Naive thymus-derived CD8-positive, alpha-beta T cell (primary cell): ENCODE measurements around the gene ADGRD1. TPM values are rescaled to one million over a fixed set of nuclear protein-coding genes. Genes with fewer than 3 reads are reported as not detected.

Source experiments
- ATAC-seq, 2 donors: fragments of 150-1000 bp; cut with Tn5 transposase in 1 of 2; sonication (Bioruptor Pico), chemical (Tn5 transposase) in 1 of 2; 1 replicate in 1 of 2; 2 replicates in 1 of 2; pipeline ENCODE4 v1.10.0; 2021; ENCODE audit warnings: mild to moderate bottlenecking in 2 of 2, moderate library complexity in 2 of 2
- POLR2A ChIA-PET: fragments of 350-600 bp; sonication (Branson Sonifier 250); formaldehyde crosslinking; loops from one replicate; lab custom pipeline; 2021; ENCODE audit warnings: antibody characterized with exemption; lab: Charles Lee
- DNase-seq, 10 donors: peaks; one replicate each; pipeline versions ENCODE4 v3.0.0 to v3.0.0-alpha.2; 2020 to 2022
- H3K27ac Mint-ChIP-seq, 10 donors: one replicate each; pipeline ENCODE4 v1.8.0; 2020 to 2022; ENCODE audit warnings: mild to moderate bottlenecking in 10 of 10, mixed read lengths in 10 of 10, moderate library complexity in 4 of 10, inconsistent platforms in 1 of 10
- H3K27me3 Mint-ChIP-seq, 5 donors: one replicate each; pipeline ENCODE4 v1.8.0; 2021 to 2022; ENCODE audit warnings: mixed read lengths in 5 of 5
- H3K36me3 Mint-ChIP-seq, 3 donors: one replicate each; pipeline ENCODE4 v1.8.0; 2020 to 2022; ENCODE audit warnings: mixed read lengths in 3 of 3, mild to moderate bottlenecking in 2 of 3, inconsistent platforms in 1 of 3
- H3K4me1 Mint-ChIP-seq, 4 donors: one replicate each; pipeline ENCODE4 v1.8.0; 2021 to 2022; ENCODE audit warnings: mixed read lengths in 4 of 4
- H3K4me3 Mint-ChIP-seq, 10 donors: one replicate each; pipeline ENCODE4 v1.8.0; 2020 to 2022; ENCODE audit warnings: mild to moderate bottlenecking in 10 of 10, mixed read lengths in 10 of 10, moderate library complexity in 6 of 10, inconsistent platforms in 1 of 10
- H3K9me3 Mint-ChIP-seq, 9 donors: one replicate each; pipeline ENCODE4 v1.8.0; 2020 to 2022; ENCODE audit warnings: mixed read lengths in 9 of 9, mild to moderate bottlenecking in 3 of 9, inconsistent platforms in 1 of 9, moderate library complexity in 1 of 9
- polyA plus RNA-seq, 3 donors: library from polyadenylated mRNA; unstranded; fragments of 300-500 nt; fragmentation: Illumina TruSeq; gene quantifications; one replicate each; pipeline ENCODE4 v1.2.3, GENCODE V29; 2021
- total RNA-seq, 8 experiments: library from RNA in 2 of 8; stranded (reverse) in 2 of 8; gene quantifications; one replicate each; pipeline ENCODE4 v1.2.3 and lab custom pipeline; 2021 to 2026

Gene ADGRD1
- total and polyA plus RNA-seq, 5 experiments from 2014 or later: 0.20 to 0.36 (median 0.34) TPM; not detected in 2

- POLR2A ChIA-PET: no interaction called here
- no peak for ATAC-seq
- Mint-ChIP-seq H3K27me3 (peaks cover 12 to 52% (median 17%) of the 10 kb centered on the region in 5 donors), H3K4me3 (no peak overlapping the region), H3K9me3 (peaks cover 21 to 48% (median 28%) of the 10 kb centered on the region in 9 donors), H3K27ac (no peak overlapping the region), H3K4me1 (no peaks in the 10 kb centered on the region), H3K36me3 (peaks cover 3 to 32% (median 16%) of the 10 kb centered on the region in 3 donors)
- DNase-seq: no peak
Observed at GRCh38 chr12:130945786-130946492, 7.8 kb upstream of the ADGRD1 start.

GRCh38 chr12:130947028-130947613 is 6.6 kb upstream of the ADGRD1 start:
- POLR2A ChIA-PET: no interaction called here
- no peaks in the 10 kb centered on the region for H3K4me1 Mint-ChIP-seq
- no peak for ATAC-seq
- peaks cover 16 to 61% (median 19%) of the 10 kb centered on the region in 5 donors for H3K27me3 Mint-ChIP-seq
- H3K27ac Mint-ChIP-seq: no peak overlapping the region
- peaks cover 3 to 28% (median 16%) of the 10 kb centered on the region in 3 donors for H3K36me3 Mint-ChIP-seq
- H3K9me3 Mint-ChIP-seq: peaks cover 16 to 39% (median 25%) of the 10 kb centered on the region in 9 donors
- no peak for DNase-seq
- H3K4me3 Mint-ChIP-seq: no peak overlapping the region

- peaks cover 16 to 38% (median 24%) of the 10 kb centered on the region in 9 donors for H3K9me3 Mint-ChIP-seq
- no peak for DNase-seq
- peaks cover 20 to 71% (median 23%) of the 10 kb centered on the region in 5 donors for H3K27me3 Mint-ChIP-seq
- H3K27ac Mint-ChIP-seq: no peak overlapping the region
- POLR2A ChIA-PET: no interaction called here
- no peaks in the 10 kb centered on the region for H3K4me1 Mint-ChIP-seq
- ATAC-seq: no peak
- no peak overlapping the region for H3K4me3 Mint-ChIP-seq
- peaks cover 3 to 28% (median 16%) of the 10 kb centered on the region in 3 donors for H3K36me3 Mint-ChIP-seq
Observed at GRCh38 chr12:130948136-130948535, 5.6 kb upstream of the ADGRD1 start.

GRCh38 chr12:130948751-130949150 is 5.0 kb upstream of the ADGRD1 start:
- DNase-seq (no peak), ATAC-seq (no peak)
- H3K4me1 Mint-ChIP-seq: peaks cover 2 to 3% (median 3%) of the 10 kb centered on the region in 4 donors
- H3K27me3 Mint-ChIP-seq: peaks cover 20 to 77% (median 29%) of the 10 kb centered on the region in 5 donors
- peaks cover 16 to 33% (median 23%) of the 10 kb centered on the region in 9 donors for H3K9me3 Mint-ChIP-seq
- no peak overlapping the region for H3K4me3 Mint-ChIP-seq
- peaks cover 3 to 28% (median 16%) of the 10 kb centered on the region in 3 donors for H3K36me3 Mint-ChIP-seq
- POLR2A ChIA-PET: no interaction called here
- H3K27ac Mint-ChIP-seq: no peak overlapping the region

GRCh38 chr12:130949806-130950205 is 3.9 kb upstream of the ADGRD1 start:
- ATAC-seq (no peak), DNase-seq (no peak)
- H3K36me3 Mint-ChIP-seq: peaks cover 3 to 20% (median 6%) of the 10 kb centered on the region in 3 donors
- H3K4me3 Mint-ChIP-seq: no peak overlapping the region
- peaks cover 15 to 79% (median 34%) of the 10 kb centered on the region in 5 donors for H3K27me3 Mint-ChIP-seq
- H3K4me1 Mint-ChIP-seq: peaks cover 4 to 11% (median 6%) of the 10 kb centered on the region in 4 donors
- POLR2A ChIA-PET: no interaction called here
- H3K27ac Mint-ChIP-seq: no peak overlapping the region
- H3K9me3 Mint-ChIP-seq: peaks cover 8 to 23% (median 15%) of the 10 kb centered on the region in 9 donors

- peaks cover 9 to 68% (median 30%) of the 10 kb centered on the region in 5 donors for H3K27me3 Mint-ChIP-seq
- H3K36me3 Mint-ChIP-seq: peaks cover 0 to 5% (median 3%) of the 10 kb centered on the region in 3 donors
- DNase-seq (no peak), ATAC-seq (no peak)
- POLR2A ChIA-PET: no interaction called here
- H3K9me3 Mint-ChIP-seq: peaks cover 0 to 6% (median 0%) of the 10 kb centered on the region in 9 donors
- H3K27ac Mint-ChIP-seq: no peak overlapping the region
- H3K4me3 Mint-ChIP-seq: no peak overlapping the region
- peaks cover 4 to 13% (median 6%) of the 10 kb centered on the region in 4 donors for H3K4me1 Mint-ChIP-seq
Observed at GRCh38 chr12:130951636-130952035, 2.1 kb upstream of the ADGRD1 start.

- no peak overlapping the region for H3K27ac Mint-ChIP-seq
- no peak for DNase-seq
- POLR2A ChIA-PET: no interaction called here
- peaks cover 0 to 1% (median 0%) of the 10 kb centered on the region in 9 donors for H3K9me3 Mint-ChIP-seq
- peaks cover 4 to 13% (median 6%) of the 10 kb centered on the region in 4 donors for H3K4me1 Mint-ChIP-seq
- H3K36me3 Mint-ChIP-seq: no peaks in the 10 kb centered on the region
- no peak for ATAC-seq
- no peak overlapping the region for H3K4me3 Mint-ChIP-seq
- H3K27me3 Mint-ChIP-seq: peaks cover 9 to 61% (median 30%) of the 10 kb centered on the region in 5 donors
Observed at GRCh38 chr12:130952171-130952954, 1.3 kb upstream of the ADGRD1 start.

GRCh38 chr12:130954544-130954831 is 781 bp downstream of the ADGRD1 start:
- no peak for ATAC-seq
- Mint-ChIP-seq H3K36me3 (no peaks in the 10 kb centered on the region), H3K4me3 (no peak overlapping the region), H3K9me3 (no peaks in the 10 kb centered on the region), H3K27me3 (peaks cover 9 to 46% (median 35%) of the 10 kb centered on the region in 5 donors), H3K27ac (no peak overlapping the region), H3K4me1 (peaks cover 4 to 13% (median 6%) of the 10 kb centered on the region in 4 donors)
- DNase-seq: no peak
- POLR2A ChIA-PET: no interaction called here

GRCh38 chr12:130955238-130955816 is 1.6 kb downstream of the ADGRD1 start:
- no peak overlapping the region for H3K4me3 Mint-ChIP-seq
- H3K9me3 Mint-ChIP-seq: no peaks in the 10 kb centered on the region
- H3K36me3 Mint-ChIP-seq: no peaks in the 10 kb centered on the region
- peaks cover 4 to 13% (median 6%) of the 10 kb centered on the region in 4 donors for H3K4me1 Mint-ChIP-seq
- H3K27me3 Mint-ChIP-seq: peaks cover 9 to 40% (median 30%) of the 10 kb centered on the region in 5 donors
- ATAC-seq: no peak
- no peak for DNase-seq
- no peak overlapping the region for H3K27ac Mint-ChIP-seq
- POLR2A ChIA-PET: no interaction called here

GRCh38 chr12:130956009-130956408 is 2.3 kb downstream of the ADGRD1 start:
- H3K9me3 Mint-ChIP-seq: no peaks in the 10 kb centered on the region

GRCh38 chr12:130956456-130957303 is 3.0 kb downstream of the ADGRD1 start:
- no peak for ATAC-seq
- DNase-seq: no peak
- Mint-ChIP-seq H3K27me3 (peaks cover 12 to 50% (median 30%) of the 10 kb centered on the region in 5 donors), H3K9me3 (no peaks in the 10 kb centered on the region), H3K27ac (no peak overlapping the region), H3K36me3 (no peaks in the 10 kb centered on the region), H3K4me3 (no peak overlapping the region), H3K4me1 (peaks cover 4 to 13% (median 6%) of the 10 kb centered on the region in 4 donors)
- POLR2A ChIA-PET: no interaction called here

More at GRCh38 chr12:130956009-130956408, 2.3 kb downstream of the ADGRD1 start:
- peaks cover 4 to 13% (median 6%) of the 10 kb centered on the region in 4 donors for H3K4me1 Mint-ChIP-seq
- H3K27ac Mint-ChIP-seq: no peak overlapping the region
- POLR2A ChIA-PET: no interaction called here
- H3K36me3 Mint-ChIP-seq: no peaks in the 10 kb centered on the region
- no peak overlapping the region for H3K4me3 Mint-ChIP-seq
- ATAC-seq (no peak), DNase-seq (no peak)
- H3K27me3 Mint-ChIP-seq: peaks cover 12 to 47% (median 30%) of the 10 kb centered on the region in 5 donors

- Mint-ChIP-seq H3K27ac (no peak overlapping the region), H3K4me1 (peaks cover 4 to 13% (median 6%) of the 10 kb centered on the region in 4 donors), H3K27me3 (peaks cover 9 to 50% (median 30%) of the 10 kb centered on the region in 5 donors), H3K4me3 (no peak overlapping the region), H3K36me3 (no peaks in the 10 kb centered on the region), H3K9me3 (no peaks in the 10 kb centered on the region)
- POLR2A ChIA-PET: no interaction called here
- no peak for DNase-seq
- ATAC-seq: no peak
Observed at GRCh38 chr12:130957304-130957621, 3.6 kb downstream of the ADGRD1 start.
